Upper lobe of right lung (tissue), 1 donor: ENCODE measurements around the gene CAMK4. TPM values are rescaled to one million over a fixed set of nuclear protein-coding genes. Genes with fewer than 3 reads are reported as not detected.

Source experiments
- ATAC-seq: fragments of 200-7000 bp; cut with Tn5 transposase; one replicate; pipeline ENCODE4 v1.9.1; 2020; ENCODE audit warnings: mild to moderate bottlenecking, moderate library complexity
- DNase-seq: peaks from one replicate; pipeline ENCODE4 v3.0.0-alpha.2; 2020
- H3K27ac ChIP-seq: fragments of 200-600 bp; one replicate; pipeline ENCODE4 v1.8.0; 2022
- H3K27me3 ChIP-seq: fragments of 200-600 bp; one replicate; pipeline ENCODE4 v1.8.0; 2022; ENCODE audit warnings: mild to moderate bottlenecking
- H3K36me3 ChIP-seq: fragments of 200-600 bp; one replicate; pipeline ENCODE4 v1.8.0; 2022
- H3K4me1 ChIP-seq: fragments of 200-600 bp; one replicate; pipeline ENCODE4 v1.8.0; 2022
- H3K4me3 ChIP-seq: fragments of 200-600 bp; one replicate; pipeline ENCODE4 v1.8.0; 2022; ENCODE audit warnings: mild to moderate bottlenecking
- H3K9me3 ChIP-seq: fragments of 200-600 bp; one replicate; pipeline ENCODE4 v1.8.0; 2022
- CTCF ChIP-seq: fragments of 200-600 bp; IDR thresholded peaks from one replicate; pipeline ENCODE4 v1.8.0; 2022; ENCODE audit warnings: antibody characterized with exemption
- intact Hi-C: fragments of 100-400 bp; cut with DNase I; formaldehyde crosslinking; loops from one replicate; pipeline ENCODE4 v1.11.0; 2022
- total RNA-seq: library from RNA; stranded (reverse); fragmentation: NEBNext Ultra II Directional; extraction: Animal tissue kit (Norgen Biotek cat#: 25700); gene quantifications from one replicate; pipeline ENCODE4 v1.2.1, GENCODE V29; 2021
- donor health status: DM: no; HTN: yes; CAD: no; lungs with severe emphysema.

Gene CAMK4
- total RNA-seq, 1 donor from 2014 or later: 3.8 TPM

GRCh38 chr5:111469903-111470302, 245.7 kb downstream of the CAMK4 start:
- Histone ChIP-seq H3K36me3 (no peaks in the 10 kb centered on the region), H3K9me3 (no peaks in the 10 kb centered on the region), H3K4me3 (no peak overlapping the region), H3K27ac (no peak overlapping the region), H3K27me3 (no peaks in the 10 kb centered on the region), H3K4me1 (no peaks in the 10 kb centered on the region)
- no peak for ATAC-seq
- DNase-seq: no peak
- no peak for TF ChIP-seq CTCF
- intact Hi-C loops: no loop called here

- TF ChIP-seq CTCF: no peak
- Histone ChIP-seq H3K4me1 (no peaks in the 10 kb centered on the region), H3K9me3 (no peaks in the 10 kb centered on the region), H3K27ac (no peak overlapping the region), H3K4me3 (no peak overlapping the region), H3K27me3 (no peaks in the 10 kb centered on the region), H3K36me3 (no peaks in the 10 kb centered on the region)
- no peak for ATAC-seq
- intact Hi-C loops: no loop called here
- DNase-seq: no peak
These were observed 247.9 kb downstream of the CAMK4 start for GRCh38 chr5:111472096-111472495.

GRCh38 chr5:111472579-111472978, 248.4 kb downstream of the CAMK4 start:
- intact Hi-C loops: no loop called here
- Histone ChIP-seq H3K27ac (no peak overlapping the region), H3K9me3 (no peaks in the 10 kb centered on the region), H3K27me3 (no peaks in the 10 kb centered on the region), H3K36me3 (no peaks in the 10 kb centered on the region), H3K4me3 (no peak overlapping the region), H3K4me1 (no peaks in the 10 kb centered on the region)
- no peak for DNase-seq
- peak; percentile 89 for ATAC-seq
- no peak for TF ChIP-seq CTCF

GRCh38 chr5:111478266-111478665, 254.1 kb downstream of the CAMK4 start:
- ATAC-seq: no peak
- Histone ChIP-seq H3K4me3 (no peak overlapping the region), H3K27ac (no peak overlapping the region), H3K9me3 (no peaks in the 10 kb centered on the region), H3K36me3 (no peaks in the 10 kb centered on the region), H3K27me3 (no peaks in the 10 kb centered on the region), H3K4me1 (no peaks in the 10 kb centered on the region)
- intact Hi-C loops: no loop called here
- no peak for DNase-seq
- TF ChIP-seq CTCF: no peak

- DNase-seq: no peak
- intact Hi-C loops: no loop called here
- H3K36me3 ChIP-seq: no peaks in the 10 kb centered on the region
- no peaks in the 10 kb centered on the region for H3K4me1 ChIP-seq
- H3K9me3 ChIP-seq: no peaks in the 10 kb centered on the region
- no peak overlapping the region for H3K4me3 ChIP-seq
- no peaks in the 10 kb centered on the region for H3K27me3 ChIP-seq
- TF ChIP-seq CTCF: no peak
- H3K27ac ChIP-seq: no peak overlapping the region
- ATAC-seq: no peak
These were observed 254.7 kb downstream of the CAMK4 start for GRCh38 chr5:111478898-111479297.

- intact Hi-C loops: no loop called here
- Histone ChIP-seq H3K27ac (no peak overlapping the region), H3K4me3 (no peak overlapping the region), H3K4me1 (no peaks in the 10 kb centered on the region), H3K9me3 (no peaks in the 10 kb centered on the region), H3K27me3 (no peaks in the 10 kb centered on the region), H3K36me3 (no peaks in the 10 kb centered on the region)
- no peak for TF ChIP-seq CTCF
- ATAC-seq: no peak
- DNase-seq: no peak
These were observed 256.2 kb downstream of the CAMK4 start for GRCh38 chr5:111480346-111480745.
